ENCODE measurements around the gene ADAMTS6.

Gene ADAMTS6

DNA sequence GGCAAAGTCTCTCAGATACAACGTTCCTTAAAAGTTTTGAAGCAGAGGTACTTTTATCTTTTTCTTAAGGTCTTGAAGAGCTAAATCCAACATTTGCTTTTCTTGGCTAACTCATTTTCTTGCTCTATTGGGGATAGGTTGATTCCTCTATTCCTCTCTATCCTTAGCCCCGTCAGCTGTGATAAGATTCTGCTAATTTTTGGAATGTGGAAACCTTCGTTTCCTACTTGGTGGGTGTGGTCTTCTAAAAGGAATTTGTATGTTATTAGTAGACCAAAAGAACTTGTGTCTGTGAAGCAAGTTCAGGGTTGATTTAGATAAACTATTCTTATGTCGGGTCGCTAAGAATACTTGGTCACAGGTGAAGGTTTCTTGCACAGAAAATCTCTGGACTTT lies 308.6 kb downstream of the ADAMTS6 start:
- H3K27ac ChIP-seq, result no peak overlapping the region

GRCh38 chr5:65172486-65173129 lies 309.1 kb downstream of the ADAMTS6 start:
- TF ChIP-seq CTCF (IDR thresholded peaks at IDR 0.05) (no peak), ZFX (IDR thresholded peaks at IDR 0.05; ENCODE audit: borderline replicate concordance) (no peak)
- no peak overlapping the region for H3K27ac ChIP-seq

More for the DNA sequence above, 308.6 kb downstream of the ADAMTS6 start:
- no peak for TF ChIP-seq CTCF (IDR thresholded peaks at IDR 0.05)
- no peak for TF ChIP-seq ZFX (IDR thresholded peaks at IDR 0.05; ENCODE audit: borderline replicate concordance)

GRCh38 chr5:65171645-65172044 lies 310.1 kb downstream of the ADAMTS6 start:
- no peak for TF ChIP-seq ZFX (IDR thresholded peaks at IDR 0.05; ENCODE audit: borderline replicate concordance)
- TF ChIP-seq CTCF (IDR thresholded peaks at IDR 0.05), result no peak

GRCh38 chr5:65163698-65164097 lies 318.0 kb downstream of the ADAMTS6 start:
- no peak overlapping the region for H3K27ac ChIP-seq
- no peak for TF ChIP-seq CTCF (IDR thresholded peaks at IDR 0.05)
- TF ChIP-seq ZFX (IDR thresholded peaks at IDR 0.05; ENCODE audit: borderline replicate concordance), result no peak

More at GRCh38 chr5:65171645-65172044, 310.1 kb downstream of the ADAMTS6 start:
- no peak overlapping the region for H3K27ac ChIP-seq

DNA sequence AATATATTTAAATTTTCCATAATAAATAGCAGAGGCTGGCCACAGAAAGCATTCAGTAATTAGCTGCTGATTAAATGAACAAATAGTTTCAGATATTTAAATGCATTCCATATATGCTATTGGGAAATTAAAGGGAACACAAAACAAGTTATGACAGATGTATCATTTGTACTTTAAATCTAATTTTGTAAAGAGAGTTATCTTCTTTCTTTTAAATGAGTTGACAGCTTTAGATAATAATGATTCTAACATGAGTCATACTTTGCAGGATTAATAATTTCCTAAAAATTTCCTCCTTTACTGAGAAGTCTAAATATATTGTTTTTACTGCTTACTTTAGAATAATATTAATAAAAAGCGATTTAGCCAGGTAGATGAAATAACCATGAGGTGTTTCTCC lies 320.1 kb downstream of the ADAMTS6 start:
- H3K27ac ChIP-seq, result no peak overlapping the region
- TF ChIP-seq ZFX (IDR thresholded peaks at IDR 0.05; ENCODE audit: borderline replicate concordance), result no peak

DNA sequence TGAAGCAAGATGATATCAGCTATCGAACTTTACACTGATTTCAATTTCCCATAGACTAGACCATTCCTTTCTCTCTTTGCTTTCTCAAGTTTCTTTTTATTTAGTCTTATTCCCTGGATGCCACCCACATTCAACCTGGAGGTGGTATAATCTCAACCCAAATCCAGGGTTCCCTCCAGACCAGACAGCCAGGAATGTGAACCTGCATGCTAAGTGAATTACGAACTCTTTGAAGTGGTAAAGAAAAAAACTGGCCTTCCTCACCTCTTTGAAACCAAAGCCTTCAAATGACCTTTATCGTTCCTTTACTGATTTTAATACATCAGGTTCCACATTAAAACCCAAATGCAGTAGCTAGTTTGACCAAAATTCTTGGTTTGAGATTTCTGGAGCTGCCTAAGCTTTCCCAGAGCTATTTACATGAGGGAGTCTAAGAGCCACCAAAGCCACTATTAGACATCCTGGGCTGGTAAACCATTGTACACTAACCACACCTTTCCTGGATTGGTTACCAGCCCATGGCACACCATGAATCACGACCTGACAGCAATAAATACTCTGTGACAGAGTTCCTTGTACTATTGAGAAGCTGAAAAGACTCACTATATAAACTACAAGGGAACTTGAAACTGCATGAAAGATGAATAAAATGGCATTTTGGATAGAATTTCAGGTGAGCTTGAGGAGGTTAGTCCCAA lies 323.7 kb downstream of the ADAMTS6 start:
- H3K27ac ChIP-seq, result no peak overlapping the region
- TF ChIP-seq CTCF (IDR thresholded peaks at IDR 0.05) (no peak), ZFX (IDR thresholded peaks at IDR 0.05; ENCODE audit: borderline replicate concordance) (no peak)

DNA sequence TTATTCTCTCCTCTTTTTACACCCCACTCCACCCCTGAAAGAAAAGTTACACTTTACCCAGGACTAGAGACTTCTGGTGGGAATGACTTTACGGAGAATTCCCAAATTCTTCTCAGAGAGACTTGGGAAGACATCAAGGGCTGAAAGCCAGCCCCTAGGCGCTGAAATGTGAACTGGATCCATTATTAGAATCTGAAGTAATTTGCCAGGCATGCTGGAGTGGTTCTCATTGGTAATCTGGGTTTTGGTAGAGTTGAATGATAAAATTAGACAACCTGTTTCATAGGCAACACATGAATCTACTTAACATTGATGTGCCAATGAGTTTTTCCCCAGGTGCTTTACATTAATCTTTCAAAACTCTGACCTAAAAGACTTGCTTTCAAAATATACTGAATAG lies 324.8 kb downstream of the ADAMTS6 start:
- no peak overlapping the region for H3K27ac ChIP-seq
- TF ChIP-seq ZFX (IDR thresholded peaks at IDR 0.05; ENCODE audit: borderline replicate concordance) (no peak), CTCF (IDR thresholded peaks at IDR 0.05) (no peak)

Measured in 22Rv1 (cell line).